Ishikawa (cell line): ENCODE results near the gene TSEN15.

Experiments used
- CEBPB ChIP-seq: IDR thresholded peaks from 2 replicates; pipeline ENCODE4 v1.6.1; 2012
- CREB1 ChIP-seq: IDR thresholded peaks from 2 replicates; pipeline ENCODE4 v1.6.1; 2012; ENCODE audit warnings: low read depth
- EGR1 ChIP-seq: IDR thresholded peaks from 2 replicates; pipeline ENCODE4 v1.6.1; 2012
- EP300 ChIP-seq: IDR thresholded peaks from 2 replicates; pipeline ENCODE4 v1.6.1; 2012; ENCODE audit warnings: borderline replicate concordance
- FOXM1 ChIP-seq: IDR thresholded peaks from 2 replicates; pipeline ENCODE4 v1.6.1; 2012; ENCODE audit warnings: low read depth, borderline replicate concordance
- NFIC ChIP-seq: IDR thresholded peaks from 2 replicates; pipeline ENCODE4 v1.6.1; 2012
- RAD21 ChIP-seq: IDR thresholded peaks from 2 replicates; pipeline ENCODE4 v1.6.1; 2012; ENCODE audit warnings: low read depth
- TAF1 ChIP-seq: IDR thresholded peaks from 2 replicates; pipeline ENCODE4 v1.6.1; 2012; ENCODE audit warnings: low read depth, mild to moderate bottlenecking
- TCF12 ChIP-seq: IDR thresholded peaks from 2 replicates; pipeline ENCODE4 v1.6.1; 2012; ENCODE audit warnings: low read depth
- TEAD4 ChIP-seq: IDR thresholded peaks from 2 replicates; pipeline ENCODE4 v1.6.1; 2012
- YY1 ChIP-seq: IDR thresholded peaks from 2 replicates; pipeline ENCODE4 v1.6.1; 2012; ENCODE audit warnings: low read depth
- ZBTB7A ChIP-seq: IDR thresholded peaks from 2 replicates; pipeline ENCODE4 v1.6.1; 2012; ENCODE audit warnings: low read depth
- TF ChIP-seq, protein P1 (sequence below): IDR thresholded peaks from 2 replicates; pipeline ENCODE4 v1.6.1; 2012; ENCODE audit warnings: low read depth, mild to moderate bottlenecking
- TF ChIP-seq, protein P2 (sequence below): IDR thresholded peaks from 2 replicates; pipeline ENCODE4 v1.6.1; 2012
- TF ChIP-seq, protein P3 (sequence below): IDR thresholded peaks from 2 replicates; pipeline ENCODE4 v1.6.1; 2012

TSEN15 gene

GRCh38 chr1:184088037-184088436 lies 36.5 kb downstream of the TSEN15 start:
- TF ChIP-seq EGR1 (no peak), TEAD4 (no peak), FOXM1 (no peak), YY1 (no peak), CREB1 (no peak), TCF12 (no peak)
- TF ChIP-seq, protein P1, sequence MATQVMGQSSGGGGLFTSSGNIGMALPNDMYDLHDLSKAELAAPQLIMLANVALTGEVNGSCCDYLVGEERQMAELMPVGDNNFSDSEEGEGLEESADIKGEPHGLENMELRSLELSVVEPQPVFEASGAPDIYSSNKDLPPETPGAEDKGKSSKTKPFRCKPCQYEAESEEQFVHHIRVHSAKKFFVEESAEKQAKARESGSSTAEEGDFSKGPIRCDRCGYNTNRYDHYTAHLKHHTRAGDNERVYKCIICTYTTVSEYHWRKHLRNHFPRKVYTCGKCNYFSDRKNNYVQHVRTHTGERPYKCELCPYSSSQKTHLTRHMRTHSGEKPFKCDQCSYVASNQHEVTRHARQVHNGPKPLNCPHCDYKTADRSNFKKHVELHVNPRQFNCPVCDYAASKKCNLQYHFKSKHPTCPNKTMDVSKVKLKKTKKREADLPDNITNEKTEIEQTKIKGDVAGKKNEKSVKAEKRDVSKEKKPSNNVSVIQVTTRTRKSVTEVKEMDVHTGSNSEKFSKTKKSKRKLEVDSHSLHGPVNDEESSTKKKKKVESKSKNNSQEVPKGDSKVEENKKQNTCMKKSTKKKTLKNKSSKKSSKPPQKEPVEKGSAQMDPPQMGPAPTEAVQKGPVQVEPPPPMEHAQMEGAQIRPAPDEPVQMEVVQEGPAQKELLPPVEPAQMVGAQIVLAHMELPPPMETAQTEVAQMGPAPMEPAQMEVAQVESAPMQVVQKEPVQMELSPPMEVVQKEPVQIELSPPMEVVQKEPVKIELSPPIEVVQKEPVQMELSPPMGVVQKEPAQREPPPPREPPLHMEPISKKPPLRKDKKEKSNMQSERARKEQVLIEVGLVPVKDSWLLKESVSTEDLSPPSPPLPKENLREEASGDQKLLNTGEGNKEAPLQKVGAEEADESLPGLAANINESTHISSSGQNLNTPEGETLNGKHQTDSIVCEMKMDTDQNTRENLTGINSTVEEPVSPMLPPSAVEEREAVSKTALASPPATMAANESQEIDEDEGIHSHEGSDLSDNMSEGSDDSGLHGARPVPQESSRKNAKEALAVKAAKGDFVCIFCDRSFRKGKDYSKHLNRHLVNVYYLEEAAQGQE = no peak

- TF ChIP-seq CEBPB (no peak), ZBTB7A (no peak), TAF1 (no peak)
- TF ChIP-seq, protein P2, sequence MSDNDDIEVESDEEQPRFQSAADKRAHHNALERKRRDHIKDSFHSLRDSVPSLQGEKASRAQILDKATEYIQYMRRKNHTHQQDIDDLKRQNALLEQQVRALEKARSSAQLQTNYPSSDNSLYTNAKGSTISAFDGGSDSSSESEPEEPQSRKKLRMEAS = no peak
- TF ChIP-seq, protein P1 = no peak
These were observed 41.5 kb downstream of the TSEN15 start for GRCh38 chr1:184093071-184093470.

- TF ChIP-seq YY1 (no peak), CEBPB (no peak), TAF1 (no peak), RAD21 (no peak), TEAD4 (no peak), EP300 (no peak), EGR1 (no peak), CREB1 (no peak), TCF12 (no peak), FOXM1 (no peak), ZBTB7A (no peak), NFIC (no peak)
- TF ChIP-seq, protein P1 = no peak
- TF ChIP-seq, protein P2 = no peak
- TF ChIP-seq, protein P3, sequence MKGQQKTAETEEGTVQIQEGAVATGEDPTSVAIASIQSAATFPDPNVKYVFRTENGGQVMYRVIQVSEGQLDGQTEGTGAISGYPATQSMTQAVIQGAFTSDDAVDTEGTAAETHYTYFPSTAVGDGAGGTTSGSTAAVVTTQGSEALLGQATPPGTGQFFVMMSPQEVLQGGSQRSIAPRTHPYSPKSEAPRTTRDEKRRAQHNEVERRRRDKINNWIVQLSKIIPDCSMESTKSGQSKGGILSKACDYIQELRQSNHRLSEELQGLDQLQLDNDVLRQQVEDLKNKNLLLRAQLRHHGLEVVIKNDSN = no peak
These were observed 44.5 kb downstream of the TSEN15 start for GRCh38 chr1:184096005-184096404.

DNA sequence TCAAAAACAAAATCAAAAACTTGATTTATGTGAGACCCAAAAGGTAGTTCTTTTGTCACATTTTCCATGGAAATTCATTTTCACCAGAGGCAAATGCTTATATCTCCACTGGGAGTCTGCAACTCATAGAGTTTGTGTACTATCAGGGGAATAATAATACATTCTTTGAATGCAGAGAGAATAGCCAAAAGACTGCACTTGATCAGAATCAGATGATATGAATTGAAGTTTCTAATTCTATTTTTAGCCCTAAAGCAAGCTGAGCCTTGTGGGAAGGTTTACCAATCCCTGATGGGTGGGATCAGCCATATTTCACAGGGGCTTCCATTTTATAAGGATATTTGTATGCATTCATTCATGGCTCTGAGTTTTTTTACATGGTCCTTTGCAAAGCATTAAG lies 49.6 kb downstream of the TSEN15 start:
- TF ChIP-seq ZBTB7A = no peak
- no peak for TF ChIP-seq CEBPB
- TF ChIP-seq, protein P2 = no peak
- no peak for TF ChIP-seq NFIC
- no peak for TF ChIP-seq YY1
- TF ChIP-seq TAF1 = no peak
- TF ChIP-seq, protein P3 = no peak
- no peak for TF ChIP-seq EGR1
- TF ChIP-seq FOXM1 = no peak
- no peak for TF ChIP-seq TEAD4
- TF ChIP-seq, protein P1 = no peak
